Endothelial cell of umbilical vein (primary cell): ENCODE results near the gene TAF10. TPM values are rescaled to one million over a fixed set of nuclear protein-coding genes. Genes with fewer than 3 reads are reported as not detected.

Experiments
- BruUV-seq: library from RNA; stranded (reverse); fragments of 400-500 nt; replicated peaks from 2 replicates; lab custom pipeline; 2021; lab: Mats Ljungman, UMichigan
- CTCF ChIA-PET: fragments of 300-600, 350-600 bp; sonication (Branson Sonifier 250); formaldehyde crosslinking; loops from one replicate; lab custom pipeline; 2021; ENCODE audit warnings: antibody characterized with exemption, inconsistent platforms; lab: Charles Lee
- POLR2A ChIA-PET: fragments of 300-600, 350-600 bp; sonication (Branson Sonifier 250); formaldehyde crosslinking; loops from one replicate; lab custom pipeline; 2021; ENCODE audit warnings: antibody characterized with exemption, inconsistent platforms; lab: Charles Lee
- DNase-seq: peaks from one replicate; pipeline ENCODE4 v3.0.0-alpha.2; 2011; ENCODE audit warnings: low read depth, low spot score
- FAIRE-seq: peaks from 2 replicates; lab custom pipeline; 2011; peaks lifted over from hg19 to GRCh38; lab: Jason Lieb, UNC
- H2AFZ ChIP-seq: 2 replicates; pipeline ENCODE4 v1.6.0; 2012; ENCODE audit warnings: low read depth, low read length, control low read depth, inconsistent platforms
- H3K27ac ChIP-seq: 2 replicates; pipeline ENCODE4 v1.5.1; 2011; ENCODE audit warnings: low read depth, mild to moderate bottlenecking, control low read depth, low read length, moderate library complexity; ENCODE audit not compliant: insufficient read depth
- H3K27me3 ChIP-seq, 2 experiments: 2 replicates each; pipeline versions ENCODE4 v1.6.0 to v1.6.1; 2011; ENCODE audit warnings: low read length in 2 of 2, mixed read lengths in 1 of 2; ENCODE audit not compliant: control insufficient read depth in 2 of 2, insufficient read depth in 2 of 2
- H3K36me3 ChIP-seq, 2 experiments: 2 replicates in 1 of 2; 3 replicates in 1 of 2; pipeline ENCODE4 v1.5.1; 2011; ENCODE audit warnings: low read length in 2 of 2, mild to moderate bottlenecking in 1 of 2, moderate library complexity in 1 of 2; ENCODE audit not compliant: control insufficient read depth in 2 of 2, insufficient read depth in 2 of 2; ENCODE audit errors: extremely low read depth in 1 of 2
- H3K4me1 ChIP-seq: 3 replicates; pipeline ENCODE4 v1.5.1; 2011; ENCODE audit warnings: mild to moderate bottlenecking, low read length; ENCODE audit not compliant: control insufficient read depth, insufficient read depth; ENCODE audit errors: extremely low read depth
- H3K4me2 ChIP-seq: 2 replicates; pipeline ENCODE4 v1.6.1; 2011; ENCODE audit warnings: low read length, control low read depth, mixed read lengths; ENCODE audit not compliant: insufficient read depth
- H3K4me3 ChIP-seq, 3 experiments: fragments of 200-600 bp in 1 of 3; sonication (generic), shearing (Covaris generic) in 1 of 3; replicated peaks in 1 of 3; 2 replicates each; pipeline ENCODE4 v1.5.1; 2011 to 2016; ENCODE audit warnings: control low read depth in 3 of 3, low read length in 3 of 3, mild to moderate bottlenecking in 2 of 3, inconsistent platforms in 1 of 3, low read depth in 1 of 3, moderate library complexity in 1 of 3; ENCODE audit not compliant: insufficient read depth in 1 of 3
- H3K79me2 ChIP-seq: 2 replicates; pipeline ENCODE4 v1.6.0; 2012; ENCODE audit warnings: low read length, inconsistent platforms; ENCODE audit not compliant: control insufficient read depth, insufficient read depth
- H3K9ac ChIP-seq: replicated peaks from 2 replicates; pipeline ENCODE3; 2011; ENCODE audit warnings: low read length, control low read depth; ENCODE audit not compliant: insufficient read depth; ENCODE audit errors: extremely low read depth
- H3K9me1 ChIP-seq: replicated peaks from 3 replicates; pipeline ENCODE4 v1.6.0; 2011; ENCODE audit warnings: mild to moderate bottlenecking, low read length; ENCODE audit not compliant: control insufficient read depth, insufficient read depth; ENCODE audit errors: extremely low read depth
- H3K9me3 ChIP-seq: replicated peaks from 2 replicates; pipeline ENCODE4 v1.5.1; 2012; ENCODE audit warnings: low read length, inconsistent platforms; ENCODE audit not compliant: control insufficient read depth, insufficient read depth
- H4K20me1 ChIP-seq: replicated peaks from 2 replicates; pipeline ENCODE3; 2011; ENCODE audit warnings: mild to moderate bottlenecking, low read length; ENCODE audit not compliant: control insufficient read depth, insufficient read depth; ENCODE audit errors: extremely low read depth
- CTCF ChIP-seq, 2 donors: IDR thresholded peaks; 1 replicate in 1 of 2; 2 replicates in 1 of 2; pipeline ENCODE4 v1.5.1; 2011; ENCODE audit warnings: low read length in 2 of 2, mild to moderate bottlenecking in 2 of 2, moderate library complexity in 2 of 2, control low read depth in 1 of 2, inconsistent platforms in 1 of 2, low read depth in 1 of 2; ENCODE audit not compliant: insufficient read depth in 1 of 2; ENCODE audit errors: extremely low read depth in 1 of 2
- FOS ChIP-seq: IDR thresholded peaks from 2 replicates; pipeline ENCODE4 v1.6.1; 2011; ENCODE audit warnings: mild to moderate bottlenecking, low read length, moderate library complexity, borderline replicate concordance; ENCODE audit not compliant: insufficient read depth
- GATA2 ChIP-seq: IDR thresholded peaks from 2 replicates; pipeline ENCODE4 v1.7.0; 2011; ENCODE audit warnings: low read depth, mild to moderate bottlenecking, moderate library complexity, mixed read lengths, low read length; ENCODE audit not compliant: insufficient read length, insufficient read depth
- JUN ChIP-seq: IDR thresholded peaks from 2 replicates; pipeline ENCODE4 v1.6.1; 2011; ENCODE audit warnings: borderline replicate concordance, low read depth; ENCODE audit not compliant: insufficient read length, insufficient read depth
- POLR2A ChIP-seq: IDR thresholded peaks from 2 replicates; pipeline ENCODE4 v1.6.1; 2012; ENCODE audit warnings: low read depth, mild to moderate bottlenecking, control low read depth, low read length
- POLR2AphosphoS5 ChIP-seq: IDR thresholded peaks from 2 replicates; pipeline ENCODE4 v1.6.1; 2012; ENCODE audit warnings: low read depth, mild to moderate bottlenecking, control low read depth, low read length, moderate library complexity; ENCODE audit not compliant: insufficient read depth
- dilution Hi-C: fragments of 300-500 bp; cut with MboI; formaldehyde crosslinking; loops from one replicate; pipeline ENCODE4 v1.15.0; 2019; ENCODE audit warnings: low sequenced_read_pairs; ENCODE audit not compliant: extremely low pct_ligation_motif_present
- intact Hi-C: fragments of 100-400 bp; cut with micrococcal nuclease; formaldehyde crosslinking; loops from one replicate; pipeline ENCODE4 v1.10.0; 2022
- polyA plus RNA-seq, 4 experiments: library from polyadenylated mRNA; depleted of rRNA in 3 of 4; stranded (reverse) in 3 of 4; unstranded in 1 of 4; fragments of >200 nt; gene quantifications; 2 replicates each; pipeline versions ENCODE4 v1.2.1 to v1.2.3, GENCODE V29; 2011 to 2012; ENCODE audit warnings: missing spikeins in 1 of 4
- total RNA-seq: library from RNA; stranded (reverse); gene quantifications from 2 replicates; pipeline ENCODE4 v1.2.3, GENCODE V29; 2021

The TAF10 gene
- total and polyA plus RNA-seq, 2 donors (not counting 3 experiments of a cell fraction or from before 2014, with no cell fraction given), result 86.2 to 149 TPM

GRCh38 chr11:6578134-6578533, 33.9 kb downstream of the TAF10 start:
- no peak overlapping the region for H3K9ac ChIP-seq
- H2AFZ ChIP-seq, result no peak overlapping the region
- no peaks in the 10 kb centered on the region for H4K20me1 ChIP-seq
- H3K4me2 ChIP-seq, result no peak overlapping the region
- dilution Hi-C loops, result no loop called here
- CTCF ChIA-PET, result interaction anchor here (1.0 to 1.8 kb wide), 3 partner anchors 25 to 47 kb away, joined by 4 to 8 read pairs (median 5); no protein-coding TSS in a partner anchor
- no peaks in the 10 kb centered on the region for H3K9me3 ChIP-seq
- FAIRE-seq, result no peak
- no peak for DNase-seq
- H3K4me3 ChIP-seq, result no peak overlapping the region
- intact Hi-C loops, result no loop called here
- no peaks in the 10 kb centered on the region for H3K9me1 ChIP-seq
- H3K79me2 ChIP-seq, result no peaks in the 10 kb centered on the region
- peaks cover 32% of the 10 kb centered on the region for H3K4me1 ChIP-seq
- TF ChIP-seq CTCF (IDR thresholded peaks at IDR 0.05; ENCODE audit: extremely low read depth in 1 of 2, insufficient read depth in 1 of 2, low read depth in 1 of 2, low read length in 2 of 2), result no peak
- no peaks in the 10 kb centered on the region for H3K27me3 ChIP-seq
- POLR2A ChIA-PET, result interaction anchor here (0.6 kb wide), 1 partner anchor 43 kb away, joined by 3 read pairs; no protein-coding TSS in a partner anchor
- H3K27ac ChIP-seq, result no peak overlapping the region
- H3K36me3 ChIP-seq, result peaks cover 0 to 2% of the 10 kb centered on the region in 2 experiments
- BruUV-seq, result no TSS peak

GRCh38 chr11:6576471-6577373, 35.3 kb downstream of the TAF10 start:
- H3K4me2 ChIP-seq, result peak overlapping the region; percentile 26
- dilution Hi-C loops (no loop called here), intact Hi-C loops (loop anchor here (1.0 to 2.0 kb wide), 4 partner anchors 27 to 107 kb away; partner anchors contain the start of genes ARFIP2, ILK, MRPL17 and RRP8)
- peak overlapping the region in 1 of 3 experiments; percentile 0 for H3K4me3 ChIP-seq
- DNase-seq (peak; percentile 84), FAIRE-seq (peak; percentile 82)
- H3K27ac ChIP-seq, result peak overlapping the region; percentile 69
- BruUV-seq, result TSS peak; percentile 63
- H4K20me1 ChIP-seq, result no peaks in the 10 kb centered on the region
- no peaks in the 10 kb centered on the region for H3K79me2 ChIP-seq
- H2AFZ ChIP-seq, result peak overlapping the region; percentile 1
- peaks cover 0 to 2% of the 10 kb centered on the region in 2 experiments for H3K36me3 ChIP-seq
- CTCF ChIA-PET, result interaction anchor here (0.6 to 2.0 kb wide), 9 partner anchors 8 to 71 kb away, joined by 3 to 8 read pairs (median 4); no protein-coding TSS in a partner anchor
- H3K27me3 ChIP-seq, result no peaks in the 10 kb centered on the region
- POLR2A ChIA-PET, result no interaction called here
- H3K9me3 ChIP-seq, result no peaks in the 10 kb centered on the region
- peaks cover 32% of the 10 kb centered on the region for H3K4me1 ChIP-seq
- H3K9me1 ChIP-seq, result no peaks in the 10 kb centered on the region
- H3K9ac ChIP-seq, result peak overlapping the region; percentile 28
- TF ChIP-seq FOS (peak; percentile 54), GATA2 (no peak), POLR2A (no peak), JUN (peak; percentile 67), POLR2AphosphoS5 (peak; percentile 41)
